GM12878 (cell line): Measurements from ENCODE around the gene LGALS4. TPM values are rescaled to one million over a fixed set of nuclear protein-coding genes. Genes with fewer than 3 reads are reported as not detected.

Experiments
- BACH1 ChIP-seq: fragments of 450-650 bp; IDR thresholded peaks from 2 replicates; pipeline ENCODE4 v1.6.1; 2017; ENCODE audit warnings: mild to moderate bottlenecking, borderline replicate concordance
- BCLAF1 ChIP-seq: fragments of 450-650 bp; IDR thresholded peaks from 2 replicates; pipeline ENCODE4 v1.6.1; 2017; ENCODE audit warnings: antibody characterized with exemption, mild to moderate bottlenecking, moderate library complexity
- BHLHE40 ChIP-seq, 2 experiments: fragments of 450-650 bp in 1 of 2; IDR thresholded peaks; 2 replicates each; pipeline ENCODE4 v1.6.1; 2011 to 2017; ENCODE audit warnings: low read depth in 2 of 2, borderline replicate concordance in 1 of 2, improper control_type of control experiment in 1 of 2, low read length in 1 of 2, mild to moderate bottlenecking in 1 of 2
- EP300 ChIP-seq, 2 experiments: fragments of 150-350 bp in 1 of 2; IDR thresholded peaks; 2 replicates each; pipeline ENCODE4 v1.6.1; 2011 to 2012; ENCODE audit warnings: low read depth in 2 of 2, low read length in 2 of 2, borderline replicate concordance in 1 of 2, improper control_type of control experiment in 1 of 2, inconsistent platforms in 1 of 2; ENCODE audit not compliant: control insufficient read depth in 1 of 2
- IRF3 ChIP-seq: fragments of 450-650 bp; IDR thresholded peaks from 2 replicates; pipeline ENCODE4 v1.6.1; 2014; ENCODE audit warnings: mild to moderate bottlenecking
- MEF2A ChIP-seq: IDR thresholded peaks from 2 replicates; pipeline ENCODE4 v1.6.1; 2011; ENCODE audit warnings: low read depth, mild to moderate bottlenecking, low read length, moderate library complexity; ENCODE audit not compliant: insufficient read depth
- MEF2B ChIP-seq: fragments of 450-650 bp; IDR thresholded peaks from 2 replicates; pipeline ENCODE4 v1.6.1; 2018; ENCODE audit warnings: mild to moderate bottlenecking, moderate library complexity; ENCODE audit not compliant: partially characterized antibody, poor library complexity, severe bottlenecking
- MLLT1 ChIP-seq: fragments of 450-650 bp; IDR thresholded peaks from 2 replicates; pipeline ENCODE4 v1.6.1; 2016; ENCODE audit warnings: mild to moderate bottlenecking
- PBX3 ChIP-seq: IDR thresholded peaks from 2 replicates; pipeline ENCODE4 v1.6.1; 2011; ENCODE audit warnings: mild to moderate bottlenecking, low read depth, low read length, moderate library complexity; ENCODE audit not compliant: insufficient replicate concordance
- POLR2A ChIP-seq: IDR thresholded peaks from 2 replicates; pipeline ENCODE4 v1.6.1; 2011; ENCODE audit warnings: low read depth, mild to moderate bottlenecking, low read length
- POLR2AphosphoS5 ChIP-seq: IDR thresholded peaks from 2 replicates; pipeline ENCODE4 v1.6.1; 2011; ENCODE audit warnings: mild to moderate bottlenecking, low read length, inconsistent platforms
- RAD51 ChIP-seq: fragments of 450-650 bp; IDR thresholded peaks from 2 replicates; pipeline ENCODE4 v1.6.1; 2016; ENCODE audit warnings: moderate library complexity, mild to moderate bottlenecking, inconsistent platforms
- RELA ChIP-seq: fragments of 450-650 bp; IDR thresholded peaks from 2 replicates; pipeline ENCODE4 v1.8.0; 2014; ENCODE audit warnings: borderline replicate concordance; ENCODE audit not compliant: partially characterized antibody
- RFX5 ChIP-seq: IDR thresholded peaks from 2 replicates; pipeline ENCODE4 v1.6.1; 2011; ENCODE audit warnings: low read depth, low read length, improper control_type of control experiment
- RUNX3 ChIP-seq: IDR thresholded peaks from 2 replicates; pipeline ENCODE4 v1.6.1; 2012; ENCODE audit warnings: low read length, inconsistent platforms
- SP1 ChIP-seq: IDR thresholded peaks from one replicate; pipeline ENCODE4 v1.6.1; 2011; ENCODE audit warnings: low read depth, low read length
- SREBF2 ChIP-seq: IDR thresholded peaks from 2 replicates; pipeline ENCODE4 v1.6.1; 2012; ENCODE audit warnings: mild to moderate bottlenecking, low read length
- ZNF207 ChIP-seq: fragments of 450-650 bp; IDR thresholded peaks from 2 replicates; pipeline ENCODE4 v1.6.1; 2014; ENCODE audit warnings: antibody characterized with exemption, mild to moderate bottlenecking, borderline replicate concordance
- ZNF687 ChIP-seq: fragments of 450-650 bp; IDR thresholded peaks from 2 replicates; pipeline ENCODE4 v1.6.1; 2017; ENCODE audit warnings: mild to moderate bottlenecking, moderate library complexity
- polyA plus RNA-seq, 11 experiments: library from polyadenylated mRNA; depleted of rRNA in 4 of 11; unstranded in 6 of 11; stranded (reverse) in 5 of 11; fragments of >200 nt; fragmentation: Nextera tagmentation in 4 of 11; fragmentation: Illumina TruSeq in 1 of 11; extraction: Ambion mirVana in 4 of 11; extraction: Trizol in 1 of 11; gene quantifications; 1 replicate in 1 of 11; 2 replicates in 10 of 11; pipeline versions ENCODE4 v1.2.1 to v1.2.3, GENCODE V29; 2011 to 2016; ENCODE audit warnings: inconsistent platforms in 2 of 11, missing spikeins in 2 of 11, low read depth in 1 of 11
- total RNA-seq, 4 experiments: library from RNA; depleted of rRNA in 3 of 4; stranded (reverse); fragments of >200 nt in 3 of 4; fragmentation: Illumina TruSeq in 1 of 4; extraction: Trizol in 1 of 4; gene quantifications; 2 replicates each; pipeline versions ENCODE4 v1.2.1 to v1.2.3, GENCODE V29; 2013 to 2021

LGALS4 gene
- total and polyA plus RNA-seq, 10 of the 15 experiments (the other 5 are each of a cell fraction or from before 2014, with no cell fraction given): 0.13 to 2.1 (median 0.26) TPM; not detected in 4

GRCh38 chr19:38850436-38850975 is 37.8 kb upstream of the LGALS4 start (continued):
- TF ChIP-seq PBX3 (peak; percentile 73), ZNF207 (peak; percentile 71; the same call in 1 of the 2 replicates), BACH1 (0 out of 2 replicates have a peak, but pooled peaks have one; percentile 36), RFX5 (peak; percentile 88), POLR2AphosphoS5 (peak; percentile 83), BHLHE40 (IDR thresholded peaks at IDR 0.05; ENCODE audit: borderline replicate concordance in 1 of 2, low read depth in 2 of 2, low read length in 1 of 2) (peak; percentile 16 to 32; a peak in 1 of 4 replicates), SP1 (peak; percentile 73), ZNF687 (no peak), RUNX3 (peak; percentile 56), IRF3 (peak; percentile 39), EP300 (IDR thresholded peaks at IDR 0.05; ENCODE audit: borderline replicate concordance in 1 of 2, control insufficient read depth in 1 of 2, low read depth in 2 of 2, low read length in 2 of 2) (no peak), MEF2A (0 out of 2 replicates have a peak, but pooled peaks have one; percentile 1), MEF2B (peak; percentile 41), RAD51 (no peak), RELA (no peak), MLLT1 (peak; percentile 53; the same call in 1 of the 2 replicates), BCLAF1 (no peak), POLR2A (peak; percentile 68; the same call in 1 of the 2 replicates), SREBF2 (0 out of 2 replicates have a peak, but pooled peaks have one; percentile 0)
